ENCODE results near the gene TSKU. TPM values are rescaled to one million over a fixed set of nuclear protein-coding genes. Genes with fewer than 3 reads are reported as not detected.

The TSKU gene
- polyA plus RNA-seq, 1 of the 3 experiments (the other 2 are of a cell fraction): 20.7 TPM

GRCh38 chr11:76762356-76762752 lies 20.8 kb upstream of the TSKU start:
- TF ChIP-seq, protein P1, sequence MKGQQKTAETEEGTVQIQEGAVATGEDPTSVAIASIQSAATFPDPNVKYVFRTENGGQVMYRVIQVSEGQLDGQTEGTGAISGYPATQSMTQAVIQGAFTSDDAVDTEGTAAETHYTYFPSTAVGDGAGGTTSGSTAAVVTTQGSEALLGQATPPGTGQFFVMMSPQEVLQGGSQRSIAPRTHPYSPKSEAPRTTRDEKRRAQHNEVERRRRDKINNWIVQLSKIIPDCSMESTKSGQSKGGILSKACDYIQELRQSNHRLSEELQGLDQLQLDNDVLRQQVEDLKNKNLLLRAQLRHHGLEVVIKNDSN (IDR thresholded peaks at IDR 0.05; ENCODE audit: borderline replicate concordance, low read depth): no peak
- TF ChIP-seq MEF2A (IDR thresholded peaks at IDR 0.05; ENCODE audit: borderline replicate concordance, low read depth): no peak
- no peak overlapping the region for H3K27ac ChIP-seq (ENCODE audit: low read depth in 2 of 2, low read length in 1 of 2)
- no peaks in the 10 kb centered on the region for H3K79me2 ChIP-seq (ENCODE audit: insufficient read depth)
- DNase-seq: no peak
- no peak overlapping the region for H2AFZ ChIP-seq (ENCODE audit: low read depth)
- H3F3A ChIP-seq (replicated peaks; ENCODE audit: insufficient read depth): no peaks in the 10 kb centered on the region
- no peaks in the 10 kb centered on the region; the same call in 1 of the 2 replicates for H3K27me3 ChIP-seq (ENCODE audit: insufficient read depth)
- POLR2A ChIA-PET: no interaction called here
- CTCF ChIA-PET: interaction anchor here (1.2 to 1.5 kb wide), 4 partner anchors 14 to 283 kb away, joined by 3 to 5 read pairs (median 3); no protein-coding TSS in a partner anchor
- no peaks in the 10 kb centered on the region for H3K9me3 ChIP-seq
- H3K4me1 ChIP-seq (ENCODE audit: control insufficient read depth in 1 of 2, insufficient read depth in 2 of 2, low read depth in 1 of 2, low read length in 1 of 2): peaks cover 0 to 13% of the 10 kb centered on the region in 2 experiments; a peak in 3 of 4 replicates
- no peak overlapping the region for H3K4me3 ChIP-seq (ENCODE audit: low read depth in 2 of 2, low read length in 1 of 2)
- H3K9me2 ChIP-seq: no peaks in the 10 kb centered on the region
- no peak overlapping the region for H3K4me2 ChIP-seq
- H3K36me3 ChIP-seq (replicated peaks in 1 of 2; ENCODE audit: control insufficient read depth in 1 of 2, insufficient read depth in 2 of 2, low read length in 1 of 2): no peaks in the 10 kb centered on the region
- WGBS (ENCODE audit: low lambda C conversion rate): 90% methylated on average over 5 of the region's 5 CpGs
- no peak overlapping the region for H3K9ac ChIP-seq
- no peaks in the 10 kb centered on the region for H4K20me1 ChIP-seq (ENCODE audit: insufficient read depth)

- Histone ChIP-seq H3K27me3 (ENCODE audit: insufficient read depth) (no peaks in the 10 kb centered on the region), H3K9ac (no peak overlapping the region), H3K4me1 (ENCODE audit: control insufficient read depth in 1 of 2, insufficient read depth in 2 of 2, low read depth in 1 of 2, low read length in 1 of 2) (peaks cover 7 to 13% of the 10 kb centered on the region in 2 experiments; a peak in 3 of 4 replicates), H2AFZ (ENCODE audit: low read depth) (no peak overlapping the region), H3K4me3 (ENCODE audit: low read depth in 2 of 2, low read length in 1 of 2) (no peak overlapping the region), H3K4me2 (no peak overlapping the region; the same call in 1 of the 2 replicates), H3K36me3 (replicated peaks in 1 of 2; ENCODE audit: control insufficient read depth in 1 of 2, insufficient read depth in 2 of 2, low read length in 1 of 2) (no peaks in the 10 kb centered on the region), H3K27ac (ENCODE audit: low read depth in 2 of 2, low read length in 1 of 2) (0 out of 4 replicates have a peak overlapping the region, but pooled peaks of 1 of the 2 experiments have one; percentile 34), H3K79me2 (ENCODE audit: insufficient read depth) (no peaks in the 10 kb centered on the region), H3K9me2 (no peaks in the 10 kb centered on the region), H3F3A (replicated peaks; ENCODE audit: insufficient read depth) (no peaks in the 10 kb centered on the region), H4K20me1 (ENCODE audit: insufficient read depth) (no peaks in the 10 kb centered on the region), H3K9me3 (no peaks in the 10 kb centered on the region)
- ChIA-PET POLR2A (no interaction called here), CTCF (interaction anchor here (1.1 to 1.5 kb wide), 4 partner anchors 10 to 283 kb away, joined by 3 to 5 read pairs (median 4); no protein-coding TSS in a partner anchor)
- WGBS (ENCODE audit: low lambda C conversion rate): 91% methylated on average over 5 of the region's 5 CpGs
- TF ChIP-seq MXI1 (IDR thresholded peaks at IDR 0.05; ENCODE audit: low read depth, low read length) (no peak), SIN3A (IDR thresholded peaks at IDR 0.05; ENCODE audit: borderline replicate concordance, low read depth, low read length) (no peak), EZH2phosphoT487 (IDR thresholded peaks at IDR 0.05; ENCODE audit: borderline replicate concordance, low read depth) (no peak), RCOR1 (IDR thresholded peaks at IDR 0.05; ENCODE audit: low read length) (no peak), YY1 (IDR thresholded peaks at IDR 0.05; ENCODE audit: low read depth) (no peak), FOXJ3 (CRISPR knock-in tag; IDR thresholded peaks at IDR 0.05) (no peak), TCF12 (IDR thresholded peaks at IDR 0.05) (no peak), MAX (IDR thresholded peaks at IDR 0.05; ENCODE audit: low read depth) (no peak), EP300 (IDR thresholded peaks at IDR 0.05; ENCODE audit: borderline replicate concordance in 1 of 2, low read depth in 1 of 2, low read length in 1 of 2) (no peak), FOSL2 (IDR thresholded peaks at IDR 0.05; ENCODE audit: borderline replicate concordance, low read depth) (no peak), USF2 (IDR thresholded peaks at IDR 0.05; ENCODE audit: borderline replicate concordance, low read depth, low read length) (no peak), RFX5 (IDR thresholded peaks at IDR 0.05; ENCODE audit: low read length) (no peak), JUND (IDR thresholded peaks at IDR 0.05) (no peak), SMC3 (IDR thresholded peaks at IDR 0.05; ENCODE audit: low read depth, low read length) (no peak), TEAD4 (IDR thresholded peaks at IDR 0.05; ENCODE audit: borderline replicate concordance, insufficient read depth) (no peak), GABPA (IDR thresholded peaks at IDR 0.05; ENCODE audit: low read depth) (no peak), ELF1 (IDR thresholded peaks at IDR 0.05) (no peak)
- TF ChIP-seq, protein P2, sequence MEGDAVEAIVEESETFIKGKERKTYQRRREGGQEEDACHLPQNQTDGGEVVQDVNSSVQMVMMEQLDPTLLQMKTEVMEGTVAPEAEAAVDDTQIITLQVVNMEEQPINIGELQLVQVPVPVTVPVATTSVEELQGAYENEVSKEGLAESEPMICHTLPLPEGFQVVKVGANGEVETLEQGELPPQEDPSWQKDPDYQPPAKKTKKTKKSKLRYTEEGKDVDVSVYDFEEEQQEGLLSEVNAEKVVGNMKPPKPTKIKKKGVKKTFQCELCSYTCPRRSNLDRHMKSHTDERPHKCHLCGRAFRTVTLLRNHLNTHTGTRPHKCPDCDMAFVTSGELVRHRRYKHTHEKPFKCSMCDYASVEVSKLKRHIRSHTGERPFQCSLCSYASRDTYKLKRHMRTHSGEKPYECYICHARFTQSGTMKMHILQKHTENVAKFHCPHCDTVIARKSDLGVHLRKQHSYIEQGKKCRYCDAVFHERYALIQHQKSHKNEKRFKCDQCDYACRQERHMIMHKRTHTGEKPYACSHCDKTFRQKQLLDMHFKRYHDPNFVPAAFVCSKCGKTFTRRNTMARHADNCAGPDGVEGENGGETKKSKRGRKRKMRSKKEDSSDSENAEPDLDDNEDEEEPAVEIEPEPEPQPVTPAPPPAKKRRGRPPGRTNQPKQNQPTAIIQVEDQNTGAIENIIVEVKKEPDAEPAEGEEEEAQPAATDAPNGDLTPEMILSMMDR (IDR thresholded peaks at IDR 0.05): no peak
- DNase-seq: no peak
Measured at GRCh38 chr11:76762867-76763572, 20.1 kb upstream of the TSKU start.

Data from SK-N-SH (cell line).